Activated effector memory CD4-positive, alpha-beta T cell treated with anti-CD3 and anti-CD28 coated beads, Interleukin-2, amount 50 U/mL, for 16 hours (primary cell): ENCODE data around the gene TRAPPC12.
A peak's percentile ranks its signal among the peaks of the same experiment; 100 is the strongest.
"Not testable (repeated sequence)": the region's sequence is repeated elsewhere in the genome, so short reads cannot be mapped to it uniquely, and the experiment has no call there.

Experiments used
- DNase-seq: peaks from one replicate; pipeline ENCODE4 v3.0.0-alpha.2; 2020

The TRAPPC12 gene

GRCh38 chr2:3379647-3380534 lies at the start of gene TRAPPC12:
Gene TRAPPC12 (plus strand): TSS chr2:3379694. CDS start chr2:3387624, 7,930 bp downstream.
- DNase-seq = peak; percentile 98

GRCh38 chr2:3332133-3332532 lies 47.4 kb upstream of the TRAPPC12 start:
- no peak for DNase-seq

- DNase-seq = no peak
Measured at GRCh38 chr2:3334392-3335345, 44.8 kb upstream of the TRAPPC12 start.

GRCh38 chr2:3336844-3337243 lies 42.6 kb upstream of the TRAPPC12 start:
- no peak for DNase-seq

- DNase-seq = no peak
Measured at GRCh38 chr2:3338340-3338739, 41.2 kb upstream of the TRAPPC12 start.

- no peak for DNase-seq
Measured at GRCh38 chr2:3340144-3340543, 39.4 kb upstream of the TRAPPC12 start.

- no peak for DNase-seq
Measured at GRCh38 chr2:3341336-3341735, 38.2 kb upstream of the TRAPPC12 start.

GRCh38 chr2:3342324-3342723 lies 37.2 kb upstream of the TRAPPC12 start:
- DNase-seq = no peak

- no peak for DNase-seq
Measured at GRCh38 chr2:3343012-3343411, 36.5 kb upstream of the TRAPPC12 start.

GRCh38 chr2:3344897-3345296 lies 34.6 kb upstream of the TRAPPC12 start:
- DNase-seq = no peak

- no peak for DNase-seq
Measured at GRCh38 chr2:3345621-3346020, 33.9 kb upstream of the TRAPPC12 start.

GRCh38 chr2:3348767-3349166 lies 30.7 kb upstream of the TRAPPC12 start:
- no peak for DNase-seq

- DNase-seq = no peak
Measured at GRCh38 chr2:3349211-3349693, 30.2 kb upstream of the TRAPPC12 start.

GRCh38 chr2:3354986-3355385 lies 24.5 kb upstream of the TRAPPC12 start:
- no peak for DNase-seq

- no peak for DNase-seq
Measured at GRCh38 chr2:3355951-3356569, 23.4 kb upstream of the TRAPPC12 start.

- no peak for DNase-seq
Measured at GRCh38 chr2:3356799-3357198, 22.7 kb upstream of the TRAPPC12 start.

- not testable (repeated sequence) for DNase-seq
Measured at GRCh38 chr2:3357446-3357845, 22.0 kb upstream of the TRAPPC12 start.

GRCh38 chr2:3357926-3358325 lies 21.6 kb upstream of the TRAPPC12 start:
- no peak for DNase-seq

- no peak for DNase-seq
Measured at GRCh38 chr2:3361518-3362389, 17.7 kb upstream of the TRAPPC12 start.

GRCh38 chr2:3365219-3365618 lies 14.3 kb upstream of the TRAPPC12 start:
- DNase-seq = no peak

- DNase-seq = no peak
Measured at GRCh38 chr2:3368261-3368722, 11.2 kb upstream of the TRAPPC12 start.
